Natural killer cell (primary cell): Measurements from ENCODE around the gene GCKR. TPM values are rescaled to one million over a fixed set of nuclear protein-coding genes. Genes with fewer than 3 reads are reported as not detected.

Source experiments
- ATAC-seq, 3 donors: fragments of 150-1000 bp in 2 of 3; fragments of 200-7000 bp in 1 of 3; cut with Tn5 transposase; 1 replicate in 1 of 3; 2 replicates in 2 of 3; pipeline ENCODE4 v1.10.0; 2021; ENCODE audit warnings: mild to moderate bottlenecking in 2 of 3, moderate library complexity in 2 of 3
- DNase-seq, 2 donors: peaks; one replicate each; pipeline versions ENCODE4 v3.0.0 to v3.0.0-alpha.2; 2013 to 2021; ENCODE audit warnings: mixed read lengths in 1 of 2
- H3K27ac ChIP-seq: one replicate; pipeline ENCODE4 v1.5.1; 2013; ENCODE audit warnings: mild to moderate bottlenecking, low read length
- H3K27me3 ChIP-seq: one replicate; pipeline ENCODE4 v1.6.1; 2013; ENCODE audit warnings: low read length; ENCODE audit not compliant: control insufficient read depth, insufficient read depth
- H3K36me3 ChIP-seq: one replicate; pipeline ENCODE4 v1.6.1; 2013; ENCODE audit warnings: low read length; ENCODE audit not compliant: control insufficient read depth, insufficient read depth
- H3K4me1 ChIP-seq: one replicate; pipeline ENCODE4 v1.6.1; 2013; ENCODE audit warnings: low read length; ENCODE audit not compliant: control insufficient read depth, insufficient read depth
- H3K4me3 ChIP-seq: one replicate; pipeline ENCODE4 v1.5.1; 2013; ENCODE audit warnings: low read length
- H3K9me3 ChIP-seq: one replicate; pipeline ENCODE4 v1.6.1; 2013; ENCODE audit warnings: low read length; ENCODE audit not compliant: control insufficient read depth, insufficient read depth
- H3K27ac Mint-ChIP-seq, 2 donors: one replicate each; pipeline ENCODE4 v1.8.0; 2022; ENCODE audit warnings: mild to moderate bottlenecking in 2 of 2, mixed read lengths in 2 of 2, moderate library complexity in 1 of 2
- H3K27me3 Mint-ChIP-seq, 2 donors: one replicate each; pipeline ENCODE4 v1.8.0; 2022; ENCODE audit warnings: low read depth in 2 of 2, mixed read lengths in 2 of 2
- H3K36me3 Mint-ChIP-seq: one replicate; pipeline ENCODE4 v1.8.0; 2022; ENCODE audit warnings: mixed read lengths
- H3K4me1 Mint-ChIP-seq, 2 donors: one replicate each; pipeline ENCODE4 v1.8.0; 2022; ENCODE audit warnings: mixed read lengths in 2 of 2
- H3K4me3 Mint-ChIP-seq: one replicate; pipeline ENCODE4 v1.8.0; 2022; ENCODE audit warnings: mild to moderate bottlenecking, moderate library complexity, mixed read lengths
- H3K9me3 Mint-ChIP-seq, 2 donors: one replicate each; pipeline ENCODE4 v1.8.0; 2022; ENCODE audit warnings: mixed read lengths in 2 of 2
- CTCF ChIP-seq: fragments of 200-600 bp; IDR thresholded peaks from one replicate; pipeline ENCODE4 v1.8.0; 2022; ENCODE audit warnings: antibody characterized with exemption
- WGBS: methylation state at CpG from one replicate; pipeline ENCODE4 v1.1.7; 2013; ENCODE audit warnings: missing lambda C conversion rate; ENCODE audit not compliant: insufficient coverage; 5-methylcytosine and 5-hydroxymethylcytosine counted together
- intact Hi-C: fragments of 100-400 bp; cut with micrococcal nuclease; formaldehyde crosslinking; loops from one replicate; pipeline ENCODE4 v1.14.2; 2022
- total RNA-seq, 4 donors: library from RNA; stranded (reverse); fragments of 120-200 nt in 1 of 4; gene quantifications; one replicate each; pipeline versions ENCODE4 v1.2.3 to v1.2.4, GENCODE V29; 2013 to 2022

Gene GCKR
- total RNA-seq, 3 donors from 2014 or later (not counting 1 experiment from before 2014, with no cell fraction given) = not detected

GRCh38 chr2:27498975-27499374 lies 2.3 kb downstream of the GCKR start:
- H3K27me3 Mint-ChIP-seq = peaks cover 44 to 68% of the 10 kb centered on the region in 2 donors
- H3K4me3 Mint-ChIP-seq = no peak overlapping the region
- WGBS = 85% methylated on average over 3 of the region's 3 CpGs

GRCh38 chr2:27501042-27501441 lies 4.4 kb downstream of the GCKR start:
- no peak overlapping the region for H3K27ac ChIP-seq
- peaks cover 12% of the 10 kb centered on the region for H3K27me3 ChIP-seq
- no peak for DNase-seq
- Mint-ChIP-seq H3K4me3 (no peak overlapping the region), H3K9me3 (no peaks in the 10 kb centered on the region), H3K36me3 (no peaks in the 10 kb centered on the region), H3K4me1 (no peaks in the 10 kb centered on the region), H3K27ac (no peak overlapping the region), H3K27me3 (peaks cover 34 to 53% of the 10 kb centered on the region in 2 donors)
- H3K4me1 ChIP-seq = no peaks in the 10 kb centered on the region
- no peak for TF ChIP-seq CTCF
- no peaks in the 10 kb centered on the region for H3K9me3 ChIP-seq
- intact Hi-C loops = no loop called here
- ATAC-seq = no peak
- H3K4me3 ChIP-seq = no peak overlapping the region
- H3K36me3 ChIP-seq = no peaks in the 10 kb centered on the region

More at GRCh38 chr2:27498975-27499374, 2.3 kb downstream of the GCKR start:
- H3K27ac Mint-ChIP-seq = no peak overlapping the region
- no peak for TF ChIP-seq CTCF
- peaks cover 7 to 9% of the 10 kb centered on the region in 2 donors for H3K4me1 Mint-ChIP-seq
- Histone ChIP-seq H3K27me3 (peaks cover 29% of the 10 kb centered on the region), H3K27ac (no peak overlapping the region), H3K4me3 (no peak overlapping the region), H3K9me3 (no peaks in the 10 kb centered on the region), H3K36me3 (no peaks in the 10 kb centered on the region), H3K4me1 (peaks cover 11% of the 10 kb centered on the region)
- ATAC-seq (no peak), DNase-seq (no peak)
- no peaks in the 10 kb centered on the region for H3K9me3 Mint-ChIP-seq
- no peaks in the 10 kb centered on the region for H3K36me3 Mint-ChIP-seq
- intact Hi-C loops = no loop called here

- no peak for ATAC-seq
- no peaks in the 10 kb centered on the region for H3K4me1 ChIP-seq
- H3K9me3 ChIP-seq = no peaks in the 10 kb centered on the region
- no peak overlapping the region for H3K27ac ChIP-seq
- H3K9me3 Mint-ChIP-seq = no peaks in the 10 kb centered on the region
- no peak overlapping the region for H3K4me3 ChIP-seq
- DNase-seq = no peak
- H3K27ac Mint-ChIP-seq = no peak overlapping the region
- H3K4me3 Mint-ChIP-seq = no peak overlapping the region
- no peaks in the 10 kb centered on the region for H3K36me3 ChIP-seq
- WGBS = 83% methylated on average over 3 of the region's 4 CpGs
- peaks cover 3% of the 10 kb centered on the region for H3K27me3 ChIP-seq
- H3K27me3 Mint-ChIP-seq = peaks cover 27 to 42% of the 10 kb centered on the region in 2 donors
- no peaks in the 10 kb centered on the region for H3K36me3 Mint-ChIP-seq
- intact Hi-C loops = no loop called here
- no peaks in the 10 kb centered on the region for H3K4me1 Mint-ChIP-seq
- no peak for TF ChIP-seq CTCF
Measured at GRCh38 chr2:27502142-27502541, 5.5 kb downstream of the GCKR start.

GRCh38 chr2:27506587-27506986 lies 9.9 kb downstream of the GCKR start:
- ATAC-seq (no peak), DNase-seq (no peak)
- intact Hi-C loops = no loop called here
- H3K36me3 ChIP-seq = no peaks in the 10 kb centered on the region
- no peaks in the 10 kb centered on the region for H3K27me3 ChIP-seq
- Mint-ChIP-seq H3K27ac (no peak overlapping the region), H3K4me3 (no peak overlapping the region), H3K36me3 (no peaks in the 10 kb centered on the region), H3K9me3 (no peaks in the 10 kb centered on the region), H3K27me3 (peaks cover 7 to 27% of the 10 kb centered on the region in 2 donors), H3K4me1 (no peaks in the 10 kb centered on the region)
- H3K4me1 ChIP-seq = no peaks in the 10 kb centered on the region
- H3K27ac ChIP-seq = no peak overlapping the region
- no peaks in the 10 kb centered on the region for H3K9me3 ChIP-seq
- 86% methylated on average over 6 of the region's 6 CpGs for WGBS
- no peak for TF ChIP-seq CTCF
- no peak overlapping the region for H3K4me3 ChIP-seq
